Measurements from ENCODE around the gene KTN1.

DNA sequence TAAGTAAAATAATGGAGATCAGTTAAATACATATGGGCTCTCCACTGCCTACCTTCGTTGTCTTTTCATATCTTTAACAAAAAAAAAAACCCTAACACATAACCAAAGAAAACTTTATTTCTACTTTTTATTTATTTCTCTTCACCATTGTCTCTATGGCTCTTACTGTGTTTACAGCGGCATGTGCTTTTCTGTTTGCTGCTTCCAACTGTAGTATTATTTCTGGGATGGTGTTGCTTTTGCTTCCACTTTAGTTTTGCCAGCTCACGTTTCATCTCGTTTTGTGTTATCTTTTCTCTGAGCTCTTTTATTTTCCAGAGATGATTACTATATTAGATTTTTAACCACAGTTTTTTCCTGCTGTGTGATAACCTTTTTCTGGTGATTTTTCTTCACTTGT lies 46.1 kb downstream of the KTN1 start:
- TF ChIP-seq, protein P1, sequence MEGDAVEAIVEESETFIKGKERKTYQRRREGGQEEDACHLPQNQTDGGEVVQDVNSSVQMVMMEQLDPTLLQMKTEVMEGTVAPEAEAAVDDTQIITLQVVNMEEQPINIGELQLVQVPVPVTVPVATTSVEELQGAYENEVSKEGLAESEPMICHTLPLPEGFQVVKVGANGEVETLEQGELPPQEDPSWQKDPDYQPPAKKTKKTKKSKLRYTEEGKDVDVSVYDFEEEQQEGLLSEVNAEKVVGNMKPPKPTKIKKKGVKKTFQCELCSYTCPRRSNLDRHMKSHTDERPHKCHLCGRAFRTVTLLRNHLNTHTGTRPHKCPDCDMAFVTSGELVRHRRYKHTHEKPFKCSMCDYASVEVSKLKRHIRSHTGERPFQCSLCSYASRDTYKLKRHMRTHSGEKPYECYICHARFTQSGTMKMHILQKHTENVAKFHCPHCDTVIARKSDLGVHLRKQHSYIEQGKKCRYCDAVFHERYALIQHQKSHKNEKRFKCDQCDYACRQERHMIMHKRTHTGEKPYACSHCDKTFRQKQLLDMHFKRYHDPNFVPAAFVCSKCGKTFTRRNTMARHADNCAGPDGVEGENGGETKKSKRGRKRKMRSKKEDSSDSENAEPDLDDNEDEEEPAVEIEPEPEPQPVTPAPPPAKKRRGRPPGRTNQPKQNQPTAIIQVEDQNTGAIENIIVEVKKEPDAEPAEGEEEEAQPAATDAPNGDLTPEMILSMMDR (IDR thresholded peaks at IDR 0.05): no peak
- no peak for TF ChIP-seq POLR2A (IDR thresholded peaks at IDR 0.05)
